Calu3 (cell line): ENCODE results near the gene METTL22. TPM values are rescaled to one million over a fixed set of nuclear protein-coding genes. Genes with fewer than 3 reads are reported as not detected.

ENCODE experiments used
- BruUV-seq: library from RNA; stranded (reverse); fragments of 400-500 nt; replicated peaks from 2 replicates; lab custom pipeline; 2021; lab: Mats Ljungman, UMichigan
- CTCF ChIA-PET: fragments of 300-600 bp; sonication (Branson Sonifier 250); formaldehyde crosslinking; loops from one replicate; lab custom pipeline; 2022; ENCODE audit warnings: antibody characterized with exemption; lab: Charles Lee
- DNase-seq: peaks from one replicate; pipeline ENCODE4 v3.0.0; 2022
- H3K27ac Mint-ChIP-seq: one replicate; pipeline ENCODE4 v1.8.0; 2022; ENCODE audit warnings: mixed read lengths; ENCODE audit not compliant: unreplicated experiment
- H3K27me3 Mint-ChIP-seq: one replicate; pipeline ENCODE4 v1.8.0; 2022; ENCODE audit warnings: mixed read lengths; ENCODE audit not compliant: unreplicated experiment
- H3K36me3 Mint-ChIP-seq: one replicate; pipeline ENCODE4 v1.8.0; 2022; ENCODE audit warnings: mild to moderate bottlenecking, moderate library complexity, mixed read lengths; ENCODE audit not compliant: insufficient read depth, unreplicated experiment
- H3K4me1 Mint-ChIP-seq: one replicate; pipeline ENCODE4 v1.8.0; 2022; ENCODE audit warnings: mild to moderate bottlenecking, low read depth, mixed read lengths; ENCODE audit not compliant: unreplicated experiment
- H3K4me3 Mint-ChIP-seq: one replicate; pipeline ENCODE4 v1.8.0; 2022; ENCODE audit warnings: mild to moderate bottlenecking, low read depth, moderate library complexity, mixed read lengths; ENCODE audit not compliant: unreplicated experiment
- H3K9me3 Mint-ChIP-seq: one replicate; pipeline ENCODE4 v1.8.0; 2022; ENCODE audit warnings: low read depth, mixed read lengths; ENCODE audit not compliant: unreplicated experiment
- CTCF ChIP-seq: fragments of 200-600 bp; IDR thresholded peaks from one replicate; pipeline ENCODE4 v1.8.0; 2022; ENCODE audit warnings: antibody characterized with exemption; ENCODE audit not compliant: unreplicated experiment
- intact Hi-C: fragments of 100-400 bp; cut with micrococcal nuclease; formaldehyde crosslinking; loops from one replicate; pipeline ENCODE4 v1.10.0; 2022; ENCODE audit not compliant: unreplicated experiment
- total RNA-seq: library from RNA; stranded (reverse); gene quantifications from 2 replicates; pipeline ENCODE4 v1.2.3, GENCODE V29; 2022

Gene METTL22
- total RNA-seq, 1 experiment from 2014 or later: 71.7 TPM

- no peak overlapping the region for H3K4me3 Mint-ChIP-seq
- intact Hi-C loops: no loop called here
- CTCF ChIA-PET: interaction anchor here (0.6 kb wide), 1 partner anchor 83 kb away, joined by 4 read pairs; no protein-coding TSS in a partner anchor
- TF ChIP-seq CTCF: no peak
- H3K27ac Mint-ChIP-seq: no peak overlapping the region
- H3K27me3 Mint-ChIP-seq: no peaks in the 10 kb centered on the region
- no peaks in the 10 kb centered on the region for H3K4me1 Mint-ChIP-seq
- no peaks in the 10 kb centered on the region for H3K36me3 Mint-ChIP-seq
- BruUV-seq: no TSS peak
- DNase-seq: no peak
- no peaks in the 10 kb centered on the region for H3K9me3 Mint-ChIP-seq
Observed at GRCh38 chr16:8668113-8668512, 46.6 kb downstream of the METTL22 start.

GRCh38 chr16:8669481-8669880 lies 48.0 kb downstream of the METTL22 start:
- no peak for TF ChIP-seq CTCF
- no peak overlapping the region for H3K27ac Mint-ChIP-seq
- no peaks in the 10 kb centered on the region for H3K9me3 Mint-ChIP-seq
- DNase-seq: no peak
- H3K36me3 Mint-ChIP-seq: peaks cover 9% of the 10 kb centered on the region
- H3K4me3 Mint-ChIP-seq: no peak overlapping the region
- H3K4me1 Mint-ChIP-seq: peaks cover 8% of the 10 kb centered on the region
- no peaks in the 10 kb centered on the region for H3K27me3 Mint-ChIP-seq
- CTCF ChIA-PET: no interaction called here
- no TSS peak for BruUV-seq
- intact Hi-C loops: no loop called here

GRCh38 chr16:8670014-8670560 lies 48.6 kb downstream of the METTL22 start:
- no peak for TF ChIP-seq CTCF
- H3K36me3 Mint-ChIP-seq: peaks cover 15% of the 10 kb centered on the region
- BruUV-seq: no TSS peak
- H3K4me1 Mint-ChIP-seq: peaks cover 13% of the 10 kb centered on the region
- H3K9me3 Mint-ChIP-seq: no peaks in the 10 kb centered on the region
- CTCF ChIA-PET: interaction anchor here (0.6 kb wide), 1 partner anchor 99 kb away, joined by 13 read pairs; no protein-coding TSS in a partner anchor
- H3K27me3 Mint-ChIP-seq: no peaks in the 10 kb centered on the region
- intact Hi-C loops: no loop called here
- no peak for DNase-seq
- H3K4me3 Mint-ChIP-seq: no peak overlapping the region
- no peak overlapping the region for H3K27ac Mint-ChIP-seq

- Mint-ChIP-seq H3K4me3 (peak overlapping the region; percentile 88), H3K27ac (peak overlapping the region; percentile 73), H3K27me3 (no peaks in the 10 kb centered on the region), H3K9me3 (no peaks in the 10 kb centered on the region), H3K36me3 (peaks cover 21% of the 10 kb centered on the region), H3K4me1 (peaks cover 47% of the 10 kb centered on the region)
- no peak for TF ChIP-seq CTCF
- BruUV-seq: no TSS peak
- no peak for DNase-seq
- intact Hi-C loops: no loop called here
- CTCF ChIA-PET: interaction anchor here (0.5 kb wide), 1 partner anchor 360 kb away, joined by 5 read pairs; no protein-coding TSS in a partner anchor
Observed at GRCh38 chr16:8673611-8674412, 52.3 kb downstream of the METTL22 start.
